Stomach (tissue), 4 donors: ENCODE results near the gene FSTL4.

Source experiments
- CTCF ChIP-seq, 7 experiments: fragments of 450-650 bp in 4 of 7; fragments of 200-600 bp in 3 of 7; sonication (generic) in 3 of 7; IDR thresholded peaks; one replicate each; pipeline ENCODE4 v1.5.1; 2016 to 2019; ENCODE audit warnings: antibody characterized with exemption in 7 of 7, control low read depth in 2 of 7, mild to moderate bottlenecking in 1 of 7
- POLR2A ChIP-seq, 4 donors: fragments of 450-650 bp; IDR thresholded peaks; one replicate each; pipeline ENCODE4 v1.6.1; 2016; ENCODE audit warnings: antibody characterized with exemption in 4 of 4, control low read depth in 2 of 4, mild to moderate bottlenecking in 1 of 4, moderate library complexity in 1 of 4

- TF ChIP-seq POLR2A (IDR thresholded peaks at IDR 0.05) (no peak), CTCF (IDR thresholded peaks at IDR 0.05) (no peak)
Observed at GRCh38 chr5:133410335-133410828, 202.0 kb downstream of the FSTL4 start.
